ENCODE data around the gene FAM50B. TPM values are rescaled to one million over a fixed set of nuclear protein-coding genes. Genes with fewer than 3 reads are reported as not detected.

The FAM50B gene
- total and polyA plus RNA-seq, 10 of the 15 experiments (the other 5 are each of a cell fraction or from before 2014, with no cell fraction given), result 0.58 to 10.2 (median 5.9) TPM

- ChIA-PET RAD21 (ENCODE audit: unreplicated experiment) (no interaction called here), SMC1A (ENCODE audit: uncharacterized antibody, unreplicated experiment) (interaction anchor here (1.2 kb wide), 1 partner anchor 36 kb away, joined by 3 read pairs; no protein-coding TSS in a partner anchor)
- intact Hi-C loops (cut with micrococcal nuclease; ENCODE audit: unreplicated experiment), result no loop called here
Measured at GRCh38 chr6:3799719-3800118, 49.5 kb upstream of the FAM50B start.

More at GRCh38 chr6:3799719-3800118, 49.5 kb upstream of the FAM50B start:
- DNase-seq (ENCODE audit: low read depth, low spot score) (no peak), FAIRE-seq (no peak), ATAC-seq (no peak)
- Histone ChIP-seq H3K79me2 (ENCODE audit: control insufficient read depth, insufficient read depth, low read length) (no peaks in the 10 kb centered on the region), H2AFZ (ENCODE audit: control insufficient read depth, low read depth, low read length) (no peak overlapping the region), H3K4me3 (no peak overlapping the region), H3K27ac (ENCODE audit: control insufficient read depth, insufficient read depth) (no peak overlapping the region), H4K20me1 (ENCODE audit: control insufficient read depth, insufficient read depth) (no peaks in the 10 kb centered on the region), H3K27me3 (replicated peaks in 1 of 2; ENCODE audit: control insufficient read depth in 2 of 2, insufficient read depth in 2 of 2, low read length in 1 of 2) (no peaks in the 10 kb centered on the region), H3K9me3 (replicated peaks; ENCODE audit: control insufficient read depth, insufficient read depth, low read length) (peaks cover 5% of the 10 kb centered on the region; the same call in 2 of the 3 replicates), H3K9ac (ENCODE audit: control insufficient read depth, insufficient read depth, low read length) (no peak overlapping the region), H3K4me1 (ENCODE audit: control insufficient read depth, insufficient read depth, low read length) (peaks cover 30% of the 10 kb centered on the region), H3K36me3 (ENCODE audit: control insufficient read depth in 2 of 2, insufficient read depth in 2 of 2, low read length in 1 of 2) (no peaks in the 10 kb centered on the region), H3K4me2 (ENCODE audit: control insufficient read depth, insufficient read depth) (no peak overlapping the region)
- BruUV-seq (replicated peaks), result no TSS peak
- WGBS (ENCODE audit: insufficient coverage, insufficient replicate concordance, low lambda C conversion rate, missing lambda C conversion rate), result 95% methylated on average over 6 of the region's 6 CpGs
- ChIA-PET POLR2A (no interaction called here), CTCF (no interaction called here)
- no peak for TF ChIP-seq ESRRA (IDR thresholded peaks at IDR 0.05; ENCODE audit: low read length)
- TF ChIP-seq EED (IDR thresholded peaks at IDR 0.05; ENCODE audit: low read depth), result no peak
- no peak for TF ChIP-seq USF2 (IDR thresholded peaks at IDR 0.05; ENCODE audit: borderline replicate concordance, low read depth, low read length)
- TF ChIP-seq POLR2AphosphoS2 (IDR thresholded peaks at IDR 0.05; ENCODE audit: low read depth, low read length), result no peak
- no peak for TF ChIP-seq PAX8 (IDR thresholded peaks at IDR 0.05)
- TF ChIP-seq RAD21 (IDR thresholded peaks at IDR 0.05; ENCODE audit: insufficient read depth, low read depth, low read length), result no peak
- TF ChIP-seq IRF5 (IDR thresholded peaks at IDR 0.05; ENCODE audit: borderline replicate concordance), result no peak
- no peak for TF ChIP-seq CTCF (IDR thresholded peaks at IDR 0.05 in 2 of 3, conservative IDR thresholded peaks at IDR 0.05 in 1 of 3; ENCODE audit: control insufficient read depth in 2 of 3, extremely low read depth in 1 of 3, insufficient read depth in 1 of 3, low read depth in 3 of 3, low read length in 3 of 3)
- TF ChIP-seq MTA2 (IDR thresholded peaks at IDR 0.05; ENCODE audit: low read depth), result no peak
- no peak for TF ChIP-seq PKNOX1 (IDR thresholded peaks at IDR 0.05)
- in situ Hi-C loops (cut with MboI), result no loop called here

Data from GM12878 (cell line).